Muscle of arm (tissue), 14 donors: ENCODE results near the gene MRPL37. TPM values are rescaled to one million over a fixed set of nuclear protein-coding genes. Genes with fewer than 3 reads are reported as not detected.
"Not testable (repeated sequence)": the region's sequence is repeated elsewhere in the genome, so short reads cannot be mapped to it uniquely, and the experiment has no call there.

ENCODE experiments used
- DNase-seq: peaks from one replicate; pipeline ENCODE4 v3.0.0-alpha.2; 2013
- long read RNA-seq, 11 donors: transcript quantifications; one replicate each; lab custom pipeline, GENCODE V29; 2026
- polyA plus RNA-seq, 12 donors: library from polyadenylated mRNA; unstranded; fragments of 120-200 nt; gene quantifications; one replicate each; pipeline ENCODE4 v1.2.1, GENCODE V29; 2013; ENCODE audit not compliant: insufficient read length in 12 of 12

Gene MRPL37
- 10 to 100 TPM in 11 of 12 donors, not detected in 1; 59.1 to 64.8 (median 61.4) TPM for polyA plus RNA-seq
- long read RNA-seq, donor 1, transcript MRPL37-202 (7 exons, 1,483 nt), result major isoform, 25 of 53 reads
- long read RNA-seq, donor 1, partial matches to known transcripts, result 28 of 53 reads
- long read RNA-seq, donor 1, other reads (novel, unspliced or antisense), result 0 of 53 reads
- long read RNA-seq, donor 2, transcript MRPL37-202 (7 exons, 1,483 nt), result major isoform, 31 of 56 reads
- long read RNA-seq, donor 2, partial matches to known transcripts, result 16 of 56 reads
- long read RNA-seq, donor 2, other reads (novel, unspliced or antisense), result 6 of 56 reads
- long read RNA-seq, donor 3, transcript MRPL37-202 (7 exons, 1,483 nt), result major isoform, 6 of 7 reads
- long read RNA-seq, donor 3, partial matches to known transcripts, result 0 of 7 reads
- long read RNA-seq, donor 3, other reads (novel, unspliced or antisense), result 0 of 7 reads
- long read RNA-seq, donor 4, partial matches to known transcripts, result 0 of 3 reads
- long read RNA-seq, donor 4, other reads (novel, unspliced or antisense), result 0 of 3 reads
- long read RNA-seq, donor 5, transcript MRPL37-202 (7 exons, 1,483 nt), result major isoform, 41 of 135 reads
- long read RNA-seq, donor 5, partial matches to known transcripts, result 85 of 135 reads
- long read RNA-seq, donor 5, other reads (novel, unspliced or antisense), result 9 of 135 reads
- long read RNA-seq, donor 6, transcript MRPL37-202 (7 exons, 1,483 nt), result major isoform, 10 of 15 reads
- long read RNA-seq, donor 6, partial matches to known transcripts, result 5 of 15 reads
- long read RNA-seq, donor 6, other reads (novel, unspliced or antisense), result 0 of 15 reads
- long read RNA-seq, donor 7, transcript MRPL37-202 (7 exons, 1,483 nt), result major isoform, 7 of 8 reads
- long read RNA-seq, donor 7, partial matches to known transcripts, result 0 of 8 reads
- long read RNA-seq, donor 7, other reads (novel, unspliced or antisense), result 0 of 8 reads
- long read RNA-seq, donor 8, transcript MRPL37-202 (7 exons, 1,483 nt), result major isoform, 29 of 35 reads
- long read RNA-seq, donor 8, partial matches to known transcripts, result 6 of 35 reads
- long read RNA-seq, donor 8, other reads (novel, unspliced or antisense), result 0 of 35 reads
- long read RNA-seq, donor 9, transcript MRPL37-202 (7 exons, 1,483 nt), result major isoform, 11 of 11 reads
- long read RNA-seq, donor 9, partial matches to known transcripts, result 0 of 11 reads
- long read RNA-seq, donor 9, other reads (novel, unspliced or antisense), result 0 of 11 reads
- long read RNA-seq, donor 10, transcript MRPL37-202 (7 exons, 1,483 nt), result major isoform, 24 of 34 reads
- long read RNA-seq, donor 10, partial matches to known transcripts, result 5 of 34 reads
- long read RNA-seq, donor 10, other reads (novel, unspliced or antisense), result 5 of 34 reads
- long read RNA-seq, donor 11, transcript MRPL37-202 (7 exons, 1,483 nt), result major isoform, 21 of 28 reads
- long read RNA-seq, donor 11, partial matches to known transcripts, result 7 of 28 reads
- long read RNA-seq, donor 11, other reads (novel, unspliced or antisense), result 0 of 28 reads

- DNase-seq, result peak; percentile 98
Observed at GRCh38 chr1:54199765-54200518, at the start of gene MRPL37, which contains the start of gene CYB5RL. MRPL37 (plus strand) TSS chr1:54200167; CDS start chr1:54200244, 77 bp downstream. CYB5RL (minus strand) TSS chr1:54200030; CDS start chr1:54195616, 4,414 bp downstream.

- DNase-seq, result no peak
Observed at GRCh38 chr1:54151013-54151412, 49.0 kb upstream of the MRPL37 start.

GRCh38 chr1:54152696-54153095 lies 47.3 kb upstream of the MRPL37 start, which contains the start of gene CDCP2:
CDCP2 (minus strand) TSS chr1:54153000; CDS start chr1:54152922, 78 bp downstream.
- no peak for DNase-seq

GRCh38 chr1:54153535-54154439 lies 46.2 kb upstream of the MRPL37 start:
- peak; percentile 63 for DNase-seq

- no peak for DNase-seq
Observed at GRCh38 chr1:54156201-54156600, 43.8 kb upstream of the MRPL37 start.

GRCh38 chr1:54156986-54157385 lies 43.0 kb upstream of the MRPL37 start:
- DNase-seq, result no peak

GRCh38 chr1:54157401-54157800 lies 42.6 kb upstream of the MRPL37 start:
- DNase-seq, result no peak

- no peak for DNase-seq
Observed at GRCh38 chr1:54158071-54158470, 41.9 kb upstream of the MRPL37 start.

GRCh38 chr1:54159733-54160316 lies 40.1 kb upstream of the MRPL37 start:
- no peak for DNase-seq

- DNase-seq, result no peak
Observed at GRCh38 chr1:54160351-54160750, 39.6 kb upstream of the MRPL37 start.

- DNase-seq, result no peak
Observed at GRCh38 chr1:54161495-54162168, 38.3 kb upstream of the MRPL37 start.

GRCh38 chr1:54163051-54163450 lies 36.9 kb upstream of the MRPL37 start:
- no peak for DNase-seq

- DNase-seq, result no peak
Observed at GRCh38 chr1:54163573-54163972, 36.4 kb upstream of the MRPL37 start.

GRCh38 chr1:54165146-54165545 lies 34.8 kb upstream of the MRPL37 start:
- DNase-seq, result no peak

GRCh38 chr1:54166357-54166756 lies 33.6 kb upstream of the MRPL37 start:
- not testable (repeated sequence) for DNase-seq

GRCh38 chr1:54167422-54168139 lies 32.4 kb upstream of the MRPL37 start:
- DNase-seq, result no peak

- no peak for DNase-seq
Observed at GRCh38 chr1:54168206-54168965, 31.6 kb upstream of the MRPL37 start.
